OCI-LY3 (cell line): ENCODE measurements around the gene ST14.

ENCODE experiments used
- H2AFZ ChIP-seq: fragments of 200-600, 300-600 bp; shearing (Covaris generic); 2 replicates; pipeline ENCODE4 v1.6.0; 2014; ENCODE audit warnings: antibody characterized with exemption, low read depth, low read length
- H3K27ac ChIP-seq: fragments of 200-600, 300-600 bp; sonication (generic); 2 replicates; pipeline ENCODE4 v1.5.1; 2014; ENCODE audit warnings: mild to moderate bottlenecking, low read length, moderate library complexity, mixed read lengths
- H3K27me3 ChIP-seq: fragments of 200-600, 300-600 bp; sonication (generic); 2 replicates; pipeline ENCODE4 v1.6.1; 2014; ENCODE audit warnings: low read depth, low read length, mixed read lengths
- H3K36me3 ChIP-seq: fragments of 200-600, 300-600 bp; sonication (generic); replicated peaks from 2 replicates; pipeline ENCODE3; 2014; ENCODE audit warnings: low read depth, low read length, mixed read lengths
- H3K4me1 ChIP-seq: fragments of 300-600, 200-600 bp; sonication (generic); 2 replicates; pipeline ENCODE4 v1.6.1; 2014; ENCODE audit warnings: low read length, mixed read lengths
- H3K4me2 ChIP-seq: fragments of 200-600, 300-600 bp; sonication (generic); 2 replicates; pipeline ENCODE4 v1.6.1; 2014; ENCODE audit warnings: low read length, mixed read lengths
- H3K4me3 ChIP-seq: fragments of 300-600, 200-600 bp; sonication (generic); 2 replicates; pipeline ENCODE4 v1.5.1; 2014; ENCODE audit warnings: antibody characterized with exemption, mild to moderate bottlenecking, low read length, moderate library complexity
- H3K79me2 ChIP-seq: fragments of 300-600, 200-600 bp; shearing (Covaris generic); 2 replicates; pipeline ENCODE4 v1.6.1; 2014; ENCODE audit warnings: mild to moderate bottlenecking, low read length, mixed read lengths
- H3K9ac ChIP-seq: fragments of 300-600, 200-600 bp; shearing (Covaris generic); 2 replicates; pipeline ENCODE4 v1.6.0; 2014; ENCODE audit warnings: mild to moderate bottlenecking, low read length, moderate library complexity
- H3K9me3 ChIP-seq: fragments of 200-600, 300-600 bp; shearing (Covaris generic); 2 replicates; pipeline ENCODE4 v1.6.1; 2014; ENCODE audit warnings: low read length, mixed read lengths; ENCODE audit not compliant: insufficient read depth
- H4K20me1 ChIP-seq: fragments of 200-600, 300-600 bp; sonication (generic); 2 replicates; pipeline ENCODE4 v1.6.1; 2016; ENCODE audit warnings: low read length, mixed read lengths; ENCODE audit not compliant: insufficient read depth
- CTCF ChIP-seq: fragments of 200-600, 300-600 bp; sonication (generic); IDR thresholded peaks from 2 replicates; pipeline ENCODE4 v1.5.1; 2014; ENCODE audit warnings: antibody characterized with exemption, low read length, low read depth
- EZH2phosphoT487 ChIP-seq: fragments of 200-600 bp; shearing (Covaris generic); IDR thresholded peaks from 2 replicates; pipeline ENCODE4 v1.6.1; 2018; ENCODE audit warnings: antibody characterized with exemption, mixed run types, low read depth

Gene ST14

GRCh38 chr11:130203766-130204702, 44.5 kb downstream of the ST14 start:
- Histone ChIP-seq H2AFZ (no peak overlapping the region), H3K79me2 (no peaks in the 10 kb centered on the region), H3K27ac (0 out of 2 replicates have a peak overlapping the region, but pooled peaks have one; percentile 79), H3K9ac (no peak overlapping the region), H3K36me3 (peaks cover 54% of the 10 kb centered on the region), H3K27me3 (no peaks in the 10 kb centered on the region), H3K4me2 (peak overlapping the region; percentile 53), H3K9me3 (no peaks in the 10 kb centered on the region), H3K4me3 (no peak overlapping the region), H3K4me1 (peaks cover 55% of the 10 kb centered on the region), H4K20me1 (no peaks in the 10 kb centered on the region)
- no peak for TF ChIP-seq CTCF

- H3K27ac ChIP-seq, result no peak overlapping the region
- no peaks in the 10 kb centered on the region for H3K9me3 ChIP-seq
- H3K4me2 ChIP-seq, result no peak overlapping the region
- no peaks in the 10 kb centered on the region for H3K27me3 ChIP-seq
- no peak for TF ChIP-seq EZH2phosphoT487
- no peak for TF ChIP-seq CTCF
- H4K20me1 ChIP-seq, result no peaks in the 10 kb centered on the region
- no peak overlapping the region for H2AFZ ChIP-seq
- no peaks in the 10 kb centered on the region for H3K79me2 ChIP-seq
- no peak overlapping the region for H3K4me3 ChIP-seq
- H3K36me3 ChIP-seq, result peaks cover 54% of the 10 kb centered on the region
- peaks cover 55% of the 10 kb centered on the region for H3K4me1 ChIP-seq
- H3K9ac ChIP-seq, result no peak overlapping the region
These were observed 45.1 kb downstream of the ST14 start for GRCh38 chr11:130204703-130205095.

GRCh38 chr11:130206141-130206540, 46.6 kb downstream of the ST14 start:
- Histone ChIP-seq H2AFZ (no peak overlapping the region), H3K4me1 (peaks cover 55% of the 10 kb centered on the region), H3K9me3 (no peaks in the 10 kb centered on the region), H3K4me2 (peak overlapping the region; percentile 87), H4K20me1 (peaks cover under 1% of the 10 kb centered on the region; the same call in 1 of the 2 replicates), H3K9ac (peak overlapping the region; percentile 36; the same call in 1 of the 2 replicates), H3K27me3 (no peaks in the 10 kb centered on the region), H3K36me3 (peaks cover 48% of the 10 kb centered on the region), H3K27ac (peak overlapping the region; percentile 50), H3K4me3 (peak overlapping the region; percentile 69), H3K79me2 (no peaks in the 10 kb centered on the region)
- TF ChIP-seq EZH2phosphoT487 (no peak), CTCF (no peak)

GRCh38 chr11:130208241-130209127, 48.9 kb downstream of the ST14 start:
- Histone ChIP-seq H3K27ac (no peak overlapping the region), H3K4me1 (peaks cover 40% of the 10 kb centered on the region), H3K27me3 (no peaks in the 10 kb centered on the region), H2AFZ (no peak overlapping the region), H3K4me2 (no peak overlapping the region), H3K36me3 (peaks cover 30% of the 10 kb centered on the region), H4K20me1 (peaks cover 9% of the 10 kb centered on the region), H3K9ac (no peak overlapping the region), H3K9me3 (no peaks in the 10 kb centered on the region), H3K79me2 (no peaks in the 10 kb centered on the region), H3K4me3 (no peak overlapping the region)
- no peak for TF ChIP-seq CTCF
- no peak for TF ChIP-seq EZH2phosphoT487
